Nephron (organoid): ENCODE results near the gene ITGAE.

ENCODE experiments used
- H3K27ac Mint-ChIP-seq, 3 experiments: 2 replicates each; pipeline ENCODE4 v1.8.0; 2020; ENCODE audit warnings: mixed read lengths in 3 of 3, mild to moderate bottlenecking in 2 of 3, moderate library complexity in 1 of 3
- H3K27me3 Mint-ChIP-seq: 2 replicates; pipeline ENCODE4 v1.8.0; 2021; ENCODE audit warnings: low read depth, mild to moderate bottlenecking, moderate library complexity, mixed read lengths
- H3K36me3 Mint-ChIP-seq: 2 replicates; pipeline ENCODE4 v1.8.0; 2020; ENCODE audit warnings: low read depth, mixed read lengths
- H3K4me1 Mint-ChIP-seq: 2 replicates; pipeline ENCODE4 v1.8.0; 2020; ENCODE audit warnings: mixed read lengths
- H3K4me3 Mint-ChIP-seq, 3 experiments: 2 replicates each; pipeline ENCODE4 v1.8.0; 2020; ENCODE audit warnings: mild to moderate bottlenecking in 3 of 3, mixed read lengths in 3 of 3, moderate library complexity in 2 of 3
- H3K9me3 Mint-ChIP-seq: 2 replicates; pipeline ENCODE4 v1.8.0; 2020; ENCODE audit warnings: mixed read lengths
- TF ChIP-seq, protein P1 (sequence below), 3 experiments: fragments of 200-600 bp; sonication (generic); IDR thresholded peaks; one replicate each; pipeline ENCODE4 v1.5.0; 2021; ENCODE audit warnings: antibody characterized with exemption in 3 of 3; ENCODE audit not compliant: unreplicated experiment in 3 of 3

Gene ITGAE

GRCh38 chr17:3814361-3814760 lies 13.4 kb upstream of the ITGAE start:
- H3K36me3 Mint-ChIP-seq = peaks cover 75% of the 10 kb centered on the region
- no peaks in the 10 kb centered on the region for H3K27me3 Mint-ChIP-seq
- TF ChIP-seq, protein P1, sequence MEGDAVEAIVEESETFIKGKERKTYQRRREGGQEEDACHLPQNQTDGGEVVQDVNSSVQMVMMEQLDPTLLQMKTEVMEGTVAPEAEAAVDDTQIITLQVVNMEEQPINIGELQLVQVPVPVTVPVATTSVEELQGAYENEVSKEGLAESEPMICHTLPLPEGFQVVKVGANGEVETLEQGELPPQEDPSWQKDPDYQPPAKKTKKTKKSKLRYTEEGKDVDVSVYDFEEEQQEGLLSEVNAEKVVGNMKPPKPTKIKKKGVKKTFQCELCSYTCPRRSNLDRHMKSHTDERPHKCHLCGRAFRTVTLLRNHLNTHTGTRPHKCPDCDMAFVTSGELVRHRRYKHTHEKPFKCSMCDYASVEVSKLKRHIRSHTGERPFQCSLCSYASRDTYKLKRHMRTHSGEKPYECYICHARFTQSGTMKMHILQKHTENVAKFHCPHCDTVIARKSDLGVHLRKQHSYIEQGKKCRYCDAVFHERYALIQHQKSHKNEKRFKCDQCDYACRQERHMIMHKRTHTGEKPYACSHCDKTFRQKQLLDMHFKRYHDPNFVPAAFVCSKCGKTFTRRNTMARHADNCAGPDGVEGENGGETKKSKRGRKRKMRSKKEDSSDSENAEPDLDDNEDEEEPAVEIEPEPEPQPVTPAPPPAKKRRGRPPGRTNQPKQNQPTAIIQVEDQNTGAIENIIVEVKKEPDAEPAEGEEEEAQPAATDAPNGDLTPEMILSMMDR (IDR thresholded peaks at IDR 0.05; ENCODE audit: unreplicated experiment in 3 of 3) = no peak
- H3K27ac Mint-ChIP-seq = no peak overlapping the region
- no peaks in the 10 kb centered on the region for H3K9me3 Mint-ChIP-seq
- no peak overlapping the region for H3K4me3 Mint-ChIP-seq
- peaks cover 7% of the 10 kb centered on the region for H3K4me1 Mint-ChIP-seq

DNA sequence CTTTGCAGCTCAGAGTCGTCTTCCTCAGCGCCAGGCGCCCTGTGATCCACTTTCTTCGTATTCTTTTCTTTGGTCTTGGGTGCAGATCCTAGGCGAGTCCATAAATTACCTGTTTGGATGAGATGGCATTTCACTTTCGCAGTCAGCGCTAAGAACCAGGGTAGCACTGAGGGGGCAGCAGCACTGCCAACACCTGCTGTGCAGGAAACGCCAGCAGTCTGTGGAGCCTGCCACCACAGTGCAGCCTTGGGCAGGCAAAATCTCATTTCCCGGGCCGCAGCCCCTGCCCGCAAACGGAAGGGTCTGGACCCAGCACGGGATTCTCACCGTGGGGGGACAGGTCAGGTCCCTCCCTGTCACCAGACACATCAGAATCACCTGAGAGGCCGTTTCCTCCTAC lies 12.2 kb upstream of the ITGAE start:
- Mint-ChIP-seq H3K27me3 (no peaks in the 10 kb centered on the region), H3K4me1 (peaks cover 7% of the 10 kb centered on the region), H3K4me3 (no peak overlapping the region), H3K36me3 (peaks cover 71% of the 10 kb centered on the region), H3K27ac (no peak overlapping the region), H3K9me3 (no peaks in the 10 kb centered on the region)
- TF ChIP-seq, protein P1 (IDR thresholded peaks at IDR 0.05; ENCODE audit: unreplicated experiment in 3 of 3) = no peak

GRCh38 chr17:3812771-3813170 lies 11.8 kb upstream of the ITGAE start:
- Mint-ChIP-seq H3K4me1 (peaks cover 7% of the 10 kb centered on the region), H3K36me3 (peaks cover 70% of the 10 kb centered on the region), H3K27ac (no peak overlapping the region), H3K27me3 (no peaks in the 10 kb centered on the region), H3K9me3 (no peaks in the 10 kb centered on the region), H3K4me3 (no peak overlapping the region)
- TF ChIP-seq, protein P1 (IDR thresholded peaks at IDR 0.05; ENCODE audit: unreplicated experiment in 3 of 3) = no peak

- H3K27me3 Mint-ChIP-seq = no peaks in the 10 kb centered on the region
- TF ChIP-seq, protein P1 (IDR thresholded peaks at IDR 0.05; ENCODE audit: unreplicated experiment in 3 of 3) = no peak
- H3K4me1 Mint-ChIP-seq = peaks cover 7% of the 10 kb centered on the region
- H3K27ac Mint-ChIP-seq = no peak overlapping the region
- peaks cover 74% of the 10 kb centered on the region for H3K36me3 Mint-ChIP-seq
- H3K9me3 Mint-ChIP-seq = no peaks in the 10 kb centered on the region
- no peak overlapping the region for H3K4me3 Mint-ChIP-seq
Observed at GRCh38 chr17:3812284-3812683, 11.3 kb upstream of the ITGAE start.

GRCh38 chr17:3810019-3810418 lies 9.0 kb upstream of the ITGAE start:
- peaks cover 4% of the 10 kb centered on the region for H3K4me1 Mint-ChIP-seq
- TF ChIP-seq, protein P1 (IDR thresholded peaks at IDR 0.05; ENCODE audit: unreplicated experiment in 3 of 3) = no peak
- no peak overlapping the region for H3K27ac Mint-ChIP-seq
- H3K4me3 Mint-ChIP-seq = no peak overlapping the region
- no peaks in the 10 kb centered on the region for H3K9me3 Mint-ChIP-seq
- no peaks in the 10 kb centered on the region for H3K27me3 Mint-ChIP-seq
- H3K36me3 Mint-ChIP-seq = peaks cover 69% of the 10 kb centered on the region

DNA sequence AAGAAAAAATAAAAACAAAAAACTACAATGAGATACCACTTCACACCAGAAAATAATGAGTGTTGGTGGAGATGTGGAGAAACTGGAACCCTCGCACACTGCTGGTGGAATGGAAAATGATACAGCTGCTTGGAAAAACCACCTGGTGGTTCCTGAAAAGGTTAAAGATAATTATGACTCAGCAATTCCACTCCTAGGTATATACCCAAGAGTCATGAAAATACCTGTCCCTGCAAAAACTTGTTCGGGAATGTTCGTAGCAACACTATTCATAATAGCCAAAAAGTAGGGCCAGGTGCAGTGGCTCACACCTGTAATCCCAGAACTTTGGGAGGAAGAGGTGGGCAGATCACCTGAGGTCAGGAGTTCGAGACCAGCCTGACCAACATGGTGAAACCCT lies 8.1 kb upstream of the ITGAE start:
- Mint-ChIP-seq H3K4me1 (no peaks in the 10 kb centered on the region), H3K27ac (no peak overlapping the region), H3K4me3 (no peak overlapping the region), H3K9me3 (no peaks in the 10 kb centered on the region), H3K27me3 (no peaks in the 10 kb centered on the region), H3K36me3 (peaks cover 60% of the 10 kb centered on the region)
- TF ChIP-seq, protein P1 (IDR thresholded peaks at IDR 0.05; ENCODE audit: unreplicated experiment in 3 of 3) = no peak
